ENCODE data around the gene CENPB. TPM values are rescaled to one million over a fixed set of nuclear protein-coding genes. Genes with fewer than 3 reads are reported as not detected.

Gene CENPB
- total and polyA plus RNA-seq, 2 of the 4 experiments (the other 2 are of a cell fraction), result 45.7 to 59.1 TPM

- no peak for TF ChIP-seq ELK1 (IDR thresholded peaks at IDR 0.05; ENCODE audit: borderline replicate concordance, low read depth, low read length)
These were observed 34.6 kb upstream of the CENPB start (continued) for GRCh38 chr20:3820901-3821727.

Data from IMR-90 (cell line).